Esophagus squamous epithelium (tissue), 4 donors: ENCODE results near the gene VIT.

Experiments used
- CTCF ChIP-seq, 6 experiments: fragments of 450-650 bp in 4 of 6; fragments of 200-600 bp in 2 of 6; sonication (generic) in 2 of 6; IDR thresholded peaks; one replicate each; pipeline ENCODE4 v1.5.1; 2016 to 2019; ENCODE audit warnings: antibody characterized with exemption in 6 of 6, mild to moderate bottlenecking in 4 of 6, moderate library complexity in 4 of 6
- POLR2A ChIP-seq, 4 donors: fragments of 450-650 bp; IDR thresholded peaks; one replicate each; pipeline ENCODE4 v1.6.1; 2017; ENCODE audit warnings: antibody characterized with exemption in 4 of 4, mild to moderate bottlenecking in 4 of 4, moderate library complexity in 3 of 4

GRCh38 chr2:36664696-36665076, 31.8 kb upstream of the VIT start:
- TF ChIP-seq CTCF (IDR thresholded peaks at IDR 0.05) (no peak), POLR2A (IDR thresholded peaks at IDR 0.05) (no peak)
